HUES6 (cell line): ENCODE measurements around the gene PRMT7.
A peak's percentile ranks its signal among the peaks of the same experiment; 100 is the strongest.

Source experiments
- H3K27ac ChIP-seq: 2 replicates; pipeline ENCODE4 v1.7.0; 2013; ENCODE audit warnings: low read depth, mild to moderate bottlenecking, low read length, inconsistent platforms
- H3K27me3 ChIP-seq: 2 replicates; pipeline ENCODE4 v1.6.1; 2013; ENCODE audit warnings: low read length; ENCODE audit not compliant: control insufficient read depth, insufficient read depth
- H3K36me3 ChIP-seq: 2 replicates; pipeline ENCODE4 v1.6.1; 2013; ENCODE audit warnings: low read length; ENCODE audit not compliant: control insufficient read depth, insufficient read depth
- H3K4me1 ChIP-seq: 2 replicates; pipeline ENCODE4 v1.6.1; 2013; ENCODE audit warnings: low read length; ENCODE audit not compliant: control insufficient read depth, insufficient read depth
- H3K4me3 ChIP-seq: 2 replicates; pipeline ENCODE4 v1.5.1; 2013; ENCODE audit warnings: low read depth, low read length
- H3K9ac ChIP-seq: one replicate; pipeline ENCODE4 v1.6.1; 2013; ENCODE audit warnings: mild to moderate bottlenecking, low read length
- H3K9me3 ChIP-seq: 2 replicates; pipeline ENCODE4 v1.6.1; 2013; ENCODE audit warnings: low read depth, low read length; ENCODE audit not compliant: control insufficient read depth, insufficient read depth

The PRMT7 gene

DNA sequence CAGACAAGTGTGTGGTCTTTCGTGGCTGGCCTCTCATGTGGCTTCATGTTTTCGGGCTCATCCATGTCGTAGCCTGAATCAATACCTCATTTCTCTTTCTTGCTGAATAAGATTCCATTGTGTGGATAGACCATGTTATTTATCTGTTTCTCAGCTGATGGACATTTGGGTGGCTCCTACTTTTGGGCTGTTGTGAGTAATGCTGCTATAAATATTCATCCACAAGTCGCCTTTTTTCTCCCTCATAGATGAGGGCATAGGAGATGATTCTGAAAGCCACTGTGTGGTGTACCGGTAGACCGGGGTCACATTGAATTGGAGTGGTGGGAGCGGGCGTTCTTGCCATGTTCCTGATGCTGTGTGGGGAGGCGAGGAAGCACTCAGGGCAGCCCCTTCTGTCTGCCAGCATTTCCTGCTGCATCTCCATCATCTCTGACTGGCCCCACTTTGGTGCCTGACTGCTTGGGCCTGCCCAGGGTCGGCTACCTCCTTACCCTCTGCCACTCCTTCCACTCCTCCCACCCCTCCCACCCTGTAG is 40.1 kb downstream of the PRMT7 start:
- no peaks in the 10 kb centered on the region for H3K27me3 ChIP-seq
- H3K4me3 ChIP-seq = no peak overlapping the region
- H3K27ac ChIP-seq = no peak overlapping the region
- H3K36me3 ChIP-seq = peaks cover 98% of the 10 kb centered on the region
- H3K9ac ChIP-seq = no peak overlapping the region
- no peaks in the 10 kb centered on the region for H3K4me1 ChIP-seq
- H3K9me3 ChIP-seq = no peaks in the 10 kb centered on the region

DNA sequence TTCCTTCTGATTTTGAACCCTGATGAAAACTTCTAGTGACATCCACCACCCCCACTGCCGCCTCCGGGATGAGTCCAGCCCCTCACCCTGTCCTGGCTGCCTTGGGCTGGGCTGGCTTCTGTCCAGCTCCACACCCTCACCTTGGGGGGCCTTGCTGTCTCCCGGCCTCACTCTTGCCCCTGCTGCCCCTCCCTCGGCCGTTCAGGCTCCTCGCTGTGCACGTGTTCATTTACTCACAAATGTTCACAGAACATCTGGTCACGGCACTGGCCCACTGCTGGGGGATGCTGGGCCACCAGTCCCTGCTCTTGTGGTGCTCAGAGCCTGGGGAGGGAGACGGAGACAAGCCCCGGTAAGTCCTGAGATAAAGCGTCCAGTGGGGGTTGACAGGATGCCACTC is 40.6 kb downstream of the PRMT7 start:
- Histone ChIP-seq H3K9me3 (no peaks in the 10 kb centered on the region), H3K36me3 (peaks cover 96% of the 10 kb centered on the region), H3K27ac (no peak overlapping the region), H3K9ac (no peak overlapping the region), H3K4me1 (no peaks in the 10 kb centered on the region), H3K4me3 (no peak overlapping the region), H3K27me3 (no peaks in the 10 kb centered on the region)

DNA sequence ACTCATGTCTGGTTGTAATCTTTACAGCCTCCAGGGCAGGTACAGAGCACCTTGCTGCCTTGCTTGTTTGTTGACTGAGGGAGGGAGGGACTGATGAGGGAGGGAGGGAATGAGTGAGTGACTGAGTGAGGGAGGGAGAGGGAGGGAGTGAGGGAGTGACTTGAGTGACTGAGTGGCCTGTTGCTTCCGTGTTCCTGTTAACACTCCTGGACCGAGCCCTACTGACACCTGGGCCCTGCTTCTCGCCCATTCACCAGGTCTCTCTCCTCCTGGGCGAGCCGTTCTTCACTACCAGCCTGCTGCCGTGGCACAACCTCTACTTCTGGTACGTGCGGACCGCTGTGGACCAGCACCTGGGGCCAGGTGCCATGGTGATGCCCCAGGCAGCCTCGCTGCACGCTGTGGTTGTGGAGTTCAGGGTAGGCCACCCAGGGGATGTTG is 41.2 kb downstream of the PRMT7 start:
- H3K4me1 ChIP-seq = no peaks in the 10 kb centered on the region
- no peaks in the 10 kb centered on the region for H3K9me3 ChIP-seq
- no peak overlapping the region for H3K9ac ChIP-seq
- no peak overlapping the region for H3K4me3 ChIP-seq
- H3K27ac ChIP-seq = no peak overlapping the region
- H3K36me3 ChIP-seq = peaks cover 96% of the 10 kb centered on the region
- no peaks in the 10 kb centered on the region for H3K27me3 ChIP-seq

DNA sequence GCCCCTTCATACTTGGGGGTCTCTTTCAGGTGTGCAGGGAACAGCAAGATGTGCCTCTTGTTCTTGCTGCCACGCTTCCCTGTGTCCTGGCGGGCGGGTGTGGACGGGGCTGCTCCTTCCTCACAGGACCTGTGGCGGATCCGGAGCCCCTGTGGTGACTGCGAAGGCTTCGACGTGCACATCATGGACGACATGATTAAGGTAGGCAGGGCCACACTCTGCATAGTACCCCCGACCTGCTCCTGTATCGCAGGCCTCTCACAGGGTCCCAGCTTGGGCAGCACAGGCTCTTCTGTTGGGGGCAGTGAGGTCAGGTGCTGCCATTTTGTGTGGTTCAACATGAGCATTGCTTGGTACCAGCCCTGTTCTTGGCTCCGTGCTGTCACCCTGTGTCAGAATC is 42.5 kb downstream of the PRMT7 start:
- peaks cover 96% of the 10 kb centered on the region for H3K36me3 ChIP-seq
- H3K4me3 ChIP-seq = no peak overlapping the region
- no peak overlapping the region for H3K9ac ChIP-seq
- no peaks in the 10 kb centered on the region for H3K27me3 ChIP-seq
- H3K9me3 ChIP-seq = no peaks in the 10 kb centered on the region
- H3K4me1 ChIP-seq = no peaks in the 10 kb centered on the region
- no peak overlapping the region for H3K27ac ChIP-seq

DNA sequence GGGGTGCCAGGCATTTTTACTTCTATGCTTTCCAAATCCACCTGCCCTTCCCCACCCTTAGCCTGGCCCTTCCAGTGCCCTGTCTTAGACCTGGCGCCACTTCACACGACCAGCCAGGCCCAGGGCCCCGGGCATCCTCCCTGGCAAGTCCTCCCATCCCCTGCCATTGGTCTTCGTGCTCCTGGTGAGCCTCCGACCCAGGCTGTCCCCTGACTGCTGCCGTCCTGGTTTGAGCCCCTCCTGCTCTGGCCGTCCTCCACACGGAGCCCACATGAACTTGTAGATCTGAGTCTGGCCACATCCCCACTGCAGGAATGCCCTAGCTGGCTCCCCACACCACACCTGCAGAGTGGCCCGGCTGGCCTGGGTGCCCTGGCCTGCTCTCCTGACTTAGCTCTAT is 44.0 kb downstream of the PRMT7 start:
- H3K4me3 ChIP-seq = no peak overlapping the region
- no peak overlapping the region for H3K9ac ChIP-seq
- no peaks in the 10 kb centered on the region for H3K9me3 ChIP-seq
- H3K27me3 ChIP-seq = no peaks in the 10 kb centered on the region
- H3K36me3 ChIP-seq = peaks cover 82% of the 10 kb centered on the region
- H3K4me1 ChIP-seq = no peaks in the 10 kb centered on the region
- H3K27ac ChIP-seq = no peak overlapping the region

DNA sequence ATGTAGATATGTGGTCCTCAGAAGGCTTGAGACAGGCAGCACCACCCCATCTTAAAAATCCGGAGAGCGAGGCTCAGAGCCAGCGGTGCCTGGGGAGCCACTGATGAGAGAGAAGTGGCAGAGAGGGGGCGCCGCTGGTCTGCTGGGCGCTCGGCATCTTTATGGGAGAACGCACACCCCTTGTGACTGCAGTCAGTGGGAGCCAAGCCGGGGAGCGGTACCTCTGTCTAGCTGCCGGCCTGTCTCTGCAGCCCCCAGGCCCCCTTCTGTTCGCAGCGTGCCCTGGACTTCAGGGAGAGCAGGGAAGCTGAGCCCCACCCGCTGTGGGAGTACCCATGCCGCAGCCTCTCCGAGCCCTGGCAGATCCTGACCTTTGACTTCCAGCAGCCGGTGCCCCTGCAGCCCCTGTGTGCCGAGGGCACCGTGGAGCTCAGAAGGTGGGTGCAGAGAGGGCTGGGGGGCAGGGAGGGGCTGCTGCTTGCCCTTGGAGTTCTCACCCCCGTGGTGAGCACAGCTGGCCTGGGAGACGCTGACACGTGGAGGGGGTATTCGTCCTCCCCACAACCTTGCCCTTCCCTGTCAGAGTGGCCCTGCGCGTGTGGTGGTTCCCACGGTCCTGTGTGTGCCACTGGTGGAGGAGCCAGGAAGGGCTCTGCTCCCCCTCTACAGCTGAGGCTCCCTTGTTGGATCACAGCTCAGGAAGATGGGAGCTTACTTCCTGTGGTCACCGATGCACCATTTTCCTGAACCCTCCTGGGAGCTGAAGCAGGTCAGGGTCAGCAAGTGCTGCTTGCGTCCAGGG is 44.8 kb downstream of the PRMT7 start:
- H3K4me3 ChIP-seq = no peak overlapping the region
- no peak overlapping the region for H3K27ac ChIP-seq
- H3K9me3 ChIP-seq = no peaks in the 10 kb centered on the region
- H3K4me1 ChIP-seq = no peaks in the 10 kb centered on the region
- H3K27me3 ChIP-seq = no peaks in the 10 kb centered on the region
- peaks cover 75% of the 10 kb centered on the region for H3K36me3 ChIP-seq
- peak overlapping the region; percentile 11 for H3K9ac ChIP-seq

DNA sequence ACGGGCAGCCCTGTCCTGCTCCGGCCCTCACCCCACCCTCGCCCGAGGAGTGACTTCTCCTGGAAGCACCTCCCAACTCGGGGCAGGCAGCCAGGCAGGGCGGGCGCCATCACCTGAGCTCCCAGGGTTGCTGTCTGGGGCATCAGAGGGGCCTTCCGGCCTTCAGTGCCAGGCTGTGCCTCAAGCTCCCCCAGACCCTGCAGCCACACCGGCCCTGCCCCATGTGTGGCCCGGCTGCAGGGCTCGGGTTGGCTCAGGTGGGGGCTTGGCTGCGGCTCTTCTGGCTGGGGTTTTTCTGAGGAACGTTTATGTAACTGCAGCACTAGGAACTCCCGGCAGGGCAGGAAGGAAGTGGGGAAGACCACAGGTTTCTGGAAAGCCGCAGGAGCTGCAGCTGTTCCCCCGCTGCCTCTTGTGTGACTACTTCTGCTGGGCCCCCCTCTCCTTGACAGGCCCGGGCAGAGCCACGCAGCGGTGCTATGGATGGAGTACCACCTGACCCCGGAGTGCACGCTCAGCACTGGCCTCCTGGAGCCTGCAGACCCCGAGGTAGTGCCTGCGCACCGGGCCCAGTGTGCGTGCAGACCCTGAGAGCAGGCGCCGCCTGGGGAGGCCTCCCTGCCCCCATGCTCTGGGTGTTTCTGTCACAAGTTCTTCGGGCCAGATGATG is 45.6 kb downstream of the PRMT7 start:
- H3K4me1 ChIP-seq = no peaks in the 10 kb centered on the region
- H3K9ac ChIP-seq = peak overlapping the region; percentile 11
- no peak overlapping the region for H3K4me3 ChIP-seq
- no peak overlapping the region for H3K27ac ChIP-seq
- H3K27me3 ChIP-seq = no peaks in the 10 kb centered on the region
- peaks cover 69% of the 10 kb centered on the region for H3K36me3 ChIP-seq
- H3K9me3 ChIP-seq = no peaks in the 10 kb centered on the region

DNA sequence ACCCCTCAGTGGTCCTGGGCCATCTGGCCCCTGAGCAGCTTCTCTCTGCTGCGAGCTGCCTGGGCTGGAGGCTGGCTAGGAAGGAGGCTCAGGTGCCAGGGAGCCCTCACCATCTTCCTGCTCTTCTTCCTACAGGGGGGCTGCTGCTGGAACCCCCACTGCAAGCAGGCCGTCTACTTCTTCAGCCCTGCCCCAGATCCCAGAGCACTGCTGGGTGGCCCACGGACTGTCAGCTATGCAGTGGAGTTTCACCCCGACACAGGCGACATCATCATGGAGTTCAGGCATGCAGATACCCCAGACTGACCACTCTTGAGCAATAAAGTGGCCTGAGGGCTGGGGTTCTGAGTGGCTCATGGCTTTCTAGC is 46.1 kb downstream of the PRMT7 start:
- H3K4me1 ChIP-seq = no peaks in the 10 kb centered on the region
- no peak overlapping the region for H3K4me3 ChIP-seq
- H3K27me3 ChIP-seq = no peaks in the 10 kb centered on the region
- peaks cover 63% of the 10 kb centered on the region for H3K36me3 ChIP-seq
- H3K27ac ChIP-seq = no peak overlapping the region
- H3K9me3 ChIP-seq = no peaks in the 10 kb centered on the region
- H3K9ac ChIP-seq = no peak overlapping the region

DNA sequence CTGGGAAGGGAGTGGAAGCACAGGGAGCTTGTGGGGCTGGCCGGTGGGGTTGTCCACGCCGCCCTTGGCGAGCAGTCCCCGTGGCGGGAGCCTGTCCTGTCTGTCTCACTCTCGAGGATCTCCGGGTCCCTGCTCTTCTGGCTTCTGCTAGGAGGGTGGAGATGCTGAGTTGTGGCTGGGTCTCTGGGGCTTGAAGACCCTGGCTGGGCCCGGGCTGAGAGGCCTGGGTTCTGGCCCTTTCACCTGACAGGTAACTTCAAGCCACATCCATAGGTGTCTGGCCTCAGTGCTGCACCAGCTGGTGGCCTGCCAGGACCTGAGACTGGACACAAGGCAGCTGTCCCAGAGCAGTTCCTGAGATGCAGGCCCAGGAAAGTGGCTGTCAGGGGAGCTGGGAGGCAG is 46.7 kb downstream of the PRMT7 start:
- no peaks in the 10 kb centered on the region for H3K27me3 ChIP-seq
- peaks cover 58% of the 10 kb centered on the region for H3K36me3 ChIP-seq
- H3K27ac ChIP-seq = no peak overlapping the region
- no peaks in the 10 kb centered on the region for H3K9me3 ChIP-seq
- H3K4me3 ChIP-seq = no peak overlapping the region
- no peak overlapping the region for H3K9ac ChIP-seq
- H3K4me1 ChIP-seq = no peaks in the 10 kb centered on the region

DNA sequence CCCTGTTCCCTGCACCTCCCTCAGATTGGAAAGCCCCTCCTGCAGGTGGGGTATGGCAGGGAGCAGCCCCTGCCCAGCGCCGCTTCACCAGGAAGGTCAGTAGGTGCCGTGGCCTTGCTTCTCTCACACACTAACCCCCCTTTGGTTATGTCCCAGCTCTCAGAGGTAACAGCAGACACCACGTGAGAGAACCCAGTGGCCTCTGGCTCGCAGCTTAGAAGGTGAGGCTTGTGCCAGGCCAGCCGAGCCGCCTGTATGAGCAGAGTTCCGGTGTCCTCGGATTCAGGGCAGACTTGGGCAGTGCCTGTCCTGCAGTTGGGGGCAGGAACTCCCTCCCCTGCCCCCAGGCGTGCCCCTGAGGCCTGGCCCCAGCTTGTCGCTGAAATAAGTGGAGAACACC is 47.1 kb downstream of the PRMT7 start:
- Histone ChIP-seq H3K4me1 (no peaks in the 10 kb centered on the region), H3K9ac (no peak overlapping the region), H3K4me3 (no peak overlapping the region), H3K27ac (no peak overlapping the region), H3K9me3 (no peaks in the 10 kb centered on the region), H3K36me3 (peaks cover 54% of the 10 kb centered on the region), H3K27me3 (no peaks in the 10 kb centered on the region)

DNA sequence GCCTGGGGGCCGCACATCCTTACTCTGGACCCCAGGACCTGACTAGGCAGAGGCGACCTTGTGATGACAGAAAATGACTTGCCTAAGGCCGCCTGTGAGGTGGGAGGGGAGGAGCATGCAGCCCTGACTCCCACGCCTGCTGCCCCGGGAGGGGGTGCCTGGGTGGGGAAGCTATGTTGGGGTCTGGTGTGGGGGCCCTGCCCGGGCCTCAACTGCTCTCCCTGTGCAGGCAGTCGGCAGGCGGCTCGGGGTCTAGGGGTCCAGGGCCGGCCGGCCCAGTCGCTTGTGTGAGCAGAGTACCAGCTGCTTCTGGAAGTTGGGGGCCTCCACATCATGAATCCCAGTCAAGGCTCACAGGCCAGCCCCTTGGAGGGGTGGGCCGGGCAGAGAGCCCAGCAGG is 48.1 kb downstream of the PRMT7 start:
- Histone ChIP-seq H3K9ac (no peak overlapping the region), H3K4me1 (no peaks in the 10 kb centered on the region; the same call in 1 of the 2 replicates), H3K27ac (no peak overlapping the region), H3K9me3 (no peaks in the 10 kb centered on the region), H3K4me3 (no peak overlapping the region), H3K36me3 (peaks cover 43% of the 10 kb centered on the region), H3K27me3 (no peaks in the 10 kb centered on the region)
